Measurements from ENCODE around the gene TXNDC12.

GRCh38 chr1:52063192-52063591 lies 8.2 kb upstream of the TXNDC12 start:
- no peak for TF ChIP-seq CTCF (IDR thresholded peaks at IDR 0.05)
- TF ChIP-seq POLR2A (IDR thresholded peaks at IDR 0.05) = no peak

Measured in uterus (tissue), 2 donors.